ENCODE results near the gene CASTOR2. TPM values are rescaled to one million over a fixed set of nuclear protein-coding genes. Genes with fewer than 3 reads are reported as not detected.

The CASTOR2 gene
- total RNA-seq, 4 donors from 2014 or later: 3.7 to 17.1 (median 11.6) TPM

GRCh38 chr7:75028299-75028698, 63.8 kb downstream of the CASTOR2 start:
- no peak for TF ChIP-seq CTCF (IDR thresholded peaks at IDR 0.05; ENCODE audit: low read depth)

GRCh38 chr7:75033064-75033463, 68.6 kb downstream of the CASTOR2 start:
- TF ChIP-seq CTCF (IDR thresholded peaks at IDR 0.05; ENCODE audit: low read depth): no peak

- no peak for TF ChIP-seq CTCF (IDR thresholded peaks at IDR 0.05; ENCODE audit: low read depth)
Measured at GRCh38 chr7:75033826-75034225, 69.3 kb downstream of the CASTOR2 start.

- TF ChIP-seq CTCF (IDR thresholded peaks at IDR 0.05; ENCODE audit: low read depth): no peak
Measured at GRCh38 chr7:75038508-75038907, 74.0 kb downstream of the CASTOR2 start.

- no peak for TF ChIP-seq CTCF (IDR thresholded peaks at IDR 0.05; ENCODE audit: low read depth)
Measured at GRCh38 chr7:75039166-75039565, 74.7 kb downstream of the CASTOR2 start.

- TF ChIP-seq CTCF (IDR thresholded peaks at IDR 0.05; ENCODE audit: low read depth): no peak
Measured at GRCh38 chr7:75039709-75040108, 75.2 kb downstream of the CASTOR2 start.

- no peak for TF ChIP-seq CTCF (IDR thresholded peaks at IDR 0.05; ENCODE audit: low read depth)
Measured at GRCh38 chr7:75040512-75040911, 76.0 kb downstream of the CASTOR2 start.

All from subcutaneous adipose tissue (tissue), 4 donors.